Forelimb muscle (tissue), 1 donor: ENCODE results near the gene FUBP3. TPM values are rescaled to one million over a fixed set of nuclear protein-coding genes. Genes with fewer than 3 reads are reported as not detected.

Source experiments
- DNase-seq: peaks from one replicate; pipeline ENCODE4 v3.0.0-alpha.2; 2013; ENCODE audit warnings: low read depth
- polyA plus RNA-seq: library from polyadenylated mRNA; unstranded; fragments of 120-200 nt; gene quantifications from one replicate; pipeline ENCODE4 v1.2.1, GENCODE V29; 2013; ENCODE audit not compliant: insufficient read length

FUBP3 gene
- polyA plus RNA-seq, result 41.6 TPM

GRCh38 chr9:130578865-130579737 lies at the start of gene FUBP3:
Gene FUBP3 (plus strand): TSS chr9:130579577. CDS start chr9:130579681, 104 bp downstream.
- peak; percentile 80 for DNase-seq

- DNase-seq, result peak; percentile 2
Observed at GRCh38 chr9:130530938-130531337, 48.4 kb upstream of the FUBP3 start.

- no peak for DNase-seq
Observed at GRCh38 chr9:130531670-130532069, 47.7 kb upstream of the FUBP3 start.

- DNase-seq, result no peak
Observed at GRCh38 chr9:130532426-130533080, 46.8 kb upstream of the FUBP3 start.

GRCh38 chr9:130535818-130536521 lies 43.4 kb upstream of the FUBP3 start:
- DNase-seq, result no peak

GRCh38 chr9:130536701-130537107 lies 42.7 kb upstream of the FUBP3 start:
- DNase-seq, result no peak

- no peak for DNase-seq
Observed at GRCh38 chr9:130537346-130538050, 41.9 kb upstream of the FUBP3 start.

- DNase-seq, result no peak
Observed at GRCh38 chr9:130539420-130540223, 39.8 kb upstream of the FUBP3 start.

- no peak for DNase-seq
Observed at GRCh38 chr9:130541533-130541932, 37.8 kb upstream of the FUBP3 start.

- no peak for DNase-seq
Observed at GRCh38 chr9:130542038-130542437, 37.3 kb upstream of the FUBP3 start.

- no peak for DNase-seq
Observed at GRCh38 chr9:130542457-130543228, 36.7 kb upstream of the FUBP3 start.

- no peak for DNase-seq
Observed at GRCh38 chr9:130543368-130543767, 36.0 kb upstream of the FUBP3 start.

GRCh38 chr9:130543859-130544258 lies 35.5 kb upstream of the FUBP3 start:
- no peak for DNase-seq

- no peak for DNase-seq
Observed at GRCh38 chr9:130544364-130544763, 35.0 kb upstream of the FUBP3 start.

GRCh38 chr9:130548103-130548502 lies 31.3 kb upstream of the FUBP3 start:
- no peak for DNase-seq

GRCh38 chr9:130549093-130549735 lies 30.2 kb upstream of the FUBP3 start:
- no peak for DNase-seq

GRCh38 chr9:130554606-130555005 lies 24.8 kb upstream of the FUBP3 start:
- DNase-seq, result no peak

GRCh38 chr9:130555061-130555460 lies 24.3 kb upstream of the FUBP3 start:
- DNase-seq, result no peak

GRCh38 chr9:130555968-130556367 lies 23.4 kb upstream of the FUBP3 start:
- no peak for DNase-seq
